WI38 (cell line): ENCODE measurements around the gene GPR162.

ENCODE experiments used
- H3K4me3 ChIP-seq: 2 replicates; pipeline ENCODE4 v1.5.1; 2011; ENCODE audit warnings: low read depth, mild to moderate bottlenecking, control low read depth, low read length
- TF ChIP-seq, protein P1 (sequence below): IDR thresholded peaks from 2 replicates; pipeline ENCODE4 v1.5.1; 2012; ENCODE audit warnings: low read depth, mild to moderate bottlenecking, control low read depth, low read length

GPR162 gene

DNA sequence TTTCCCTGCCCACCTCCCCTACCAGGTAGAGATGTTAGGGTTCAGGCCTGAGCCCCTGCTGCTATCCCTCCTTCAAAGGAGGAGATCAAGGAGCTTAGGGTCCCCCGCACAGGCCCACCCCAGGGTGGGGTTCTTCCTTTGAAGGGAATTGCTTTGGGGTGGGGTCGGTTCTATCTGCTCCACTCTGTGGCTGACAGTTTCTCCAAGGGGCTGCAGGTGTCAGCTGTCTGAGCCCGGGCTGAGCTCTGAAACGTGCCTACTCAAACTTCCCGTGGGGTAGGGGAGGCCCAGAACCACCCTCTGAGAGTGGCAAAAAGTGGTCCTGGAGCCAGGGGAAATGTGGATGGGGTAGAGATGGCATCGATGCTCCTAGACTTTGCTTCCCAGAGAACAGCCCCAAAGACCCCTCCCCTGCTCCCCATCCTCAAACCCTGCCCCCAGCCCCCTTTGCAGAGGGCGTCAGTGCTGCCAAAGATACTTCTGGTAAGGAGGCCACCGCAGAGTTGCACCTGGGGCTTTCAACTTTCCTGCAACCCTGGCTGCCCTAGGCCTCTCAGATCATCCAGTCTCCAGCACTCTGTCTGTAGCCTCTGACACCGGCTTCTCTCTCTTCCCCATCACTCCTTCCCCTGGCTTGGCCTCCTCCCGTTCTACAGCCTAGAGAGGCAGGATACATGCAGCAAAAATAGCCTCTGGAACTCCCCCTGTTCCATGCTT is 38.6 kb upstream of the GPR162 start:
- H3K4me3 ChIP-seq = no peak overlapping the region
- TF ChIP-seq, protein P1, sequence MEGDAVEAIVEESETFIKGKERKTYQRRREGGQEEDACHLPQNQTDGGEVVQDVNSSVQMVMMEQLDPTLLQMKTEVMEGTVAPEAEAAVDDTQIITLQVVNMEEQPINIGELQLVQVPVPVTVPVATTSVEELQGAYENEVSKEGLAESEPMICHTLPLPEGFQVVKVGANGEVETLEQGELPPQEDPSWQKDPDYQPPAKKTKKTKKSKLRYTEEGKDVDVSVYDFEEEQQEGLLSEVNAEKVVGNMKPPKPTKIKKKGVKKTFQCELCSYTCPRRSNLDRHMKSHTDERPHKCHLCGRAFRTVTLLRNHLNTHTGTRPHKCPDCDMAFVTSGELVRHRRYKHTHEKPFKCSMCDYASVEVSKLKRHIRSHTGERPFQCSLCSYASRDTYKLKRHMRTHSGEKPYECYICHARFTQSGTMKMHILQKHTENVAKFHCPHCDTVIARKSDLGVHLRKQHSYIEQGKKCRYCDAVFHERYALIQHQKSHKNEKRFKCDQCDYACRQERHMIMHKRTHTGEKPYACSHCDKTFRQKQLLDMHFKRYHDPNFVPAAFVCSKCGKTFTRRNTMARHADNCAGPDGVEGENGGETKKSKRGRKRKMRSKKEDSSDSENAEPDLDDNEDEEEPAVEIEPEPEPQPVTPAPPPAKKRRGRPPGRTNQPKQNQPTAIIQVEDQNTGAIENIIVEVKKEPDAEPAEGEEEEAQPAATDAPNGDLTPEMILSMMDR = no peak

DNA sequence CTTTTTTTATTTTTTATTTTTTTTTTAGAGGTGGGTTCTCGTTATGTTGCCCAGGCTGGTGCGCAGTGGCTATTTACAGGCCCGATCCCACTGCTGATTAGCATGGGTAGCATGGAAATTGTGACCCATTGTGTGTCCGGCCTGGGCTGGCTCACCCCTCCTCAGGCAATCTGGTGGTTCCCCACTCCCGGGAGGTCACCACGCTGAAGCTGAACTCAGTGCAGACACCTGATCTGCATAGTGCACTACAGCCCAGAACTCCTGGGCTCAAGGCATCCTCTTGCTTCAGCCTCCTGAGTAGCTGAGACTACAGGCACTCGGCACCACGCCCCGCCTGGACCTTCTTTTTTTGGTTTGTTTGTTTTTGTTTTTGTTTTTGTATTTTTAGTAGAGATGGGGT is 37.8 kb upstream of the GPR162 start:
- no peak overlapping the region for H3K4me3 ChIP-seq
- TF ChIP-seq, protein P1 = no peak

DNA sequence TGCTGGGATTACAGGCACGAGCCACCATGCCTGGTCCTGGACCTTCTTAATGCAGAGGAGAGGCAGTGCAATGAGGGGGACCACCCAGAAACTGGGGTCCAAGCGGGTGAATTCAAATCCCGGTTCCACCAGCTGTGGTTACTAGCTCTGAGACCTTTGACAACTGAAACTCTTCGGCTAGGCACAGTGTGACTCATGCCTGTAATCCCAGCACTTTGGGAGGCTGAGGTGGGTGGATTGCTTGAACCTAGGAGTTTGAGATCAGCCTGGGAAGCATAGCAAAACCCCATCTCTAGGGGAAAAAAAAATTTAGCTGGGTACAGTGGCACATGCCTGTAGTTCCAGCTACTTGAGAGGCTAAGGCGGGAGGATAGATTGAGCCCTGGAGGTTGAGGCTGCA is 37.3 kb upstream of the GPR162 start:
- no peak overlapping the region for H3K4me3 ChIP-seq
- TF ChIP-seq, protein P1 = no peak

DNA sequence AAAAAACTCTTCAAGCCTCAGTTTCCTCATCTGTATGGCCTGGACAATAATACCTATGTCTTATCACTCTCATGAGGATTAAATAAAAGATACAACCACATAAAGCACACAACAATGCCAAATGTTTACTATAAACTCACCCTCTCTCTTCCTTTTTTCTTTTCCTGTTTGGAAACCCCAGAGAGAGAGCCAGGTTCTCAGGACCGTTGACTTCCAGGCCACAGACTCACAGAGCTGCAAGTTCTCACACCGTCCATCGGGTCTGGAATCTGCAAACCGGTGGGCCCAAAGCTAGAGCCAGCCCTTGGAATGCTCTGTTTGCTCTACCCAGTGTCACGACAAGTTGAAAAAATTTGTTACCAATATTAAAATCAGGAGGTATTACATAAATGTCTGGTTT is 36.9 kb upstream of the GPR162 start:
- TF ChIP-seq, protein P1 = no peak

DNA sequence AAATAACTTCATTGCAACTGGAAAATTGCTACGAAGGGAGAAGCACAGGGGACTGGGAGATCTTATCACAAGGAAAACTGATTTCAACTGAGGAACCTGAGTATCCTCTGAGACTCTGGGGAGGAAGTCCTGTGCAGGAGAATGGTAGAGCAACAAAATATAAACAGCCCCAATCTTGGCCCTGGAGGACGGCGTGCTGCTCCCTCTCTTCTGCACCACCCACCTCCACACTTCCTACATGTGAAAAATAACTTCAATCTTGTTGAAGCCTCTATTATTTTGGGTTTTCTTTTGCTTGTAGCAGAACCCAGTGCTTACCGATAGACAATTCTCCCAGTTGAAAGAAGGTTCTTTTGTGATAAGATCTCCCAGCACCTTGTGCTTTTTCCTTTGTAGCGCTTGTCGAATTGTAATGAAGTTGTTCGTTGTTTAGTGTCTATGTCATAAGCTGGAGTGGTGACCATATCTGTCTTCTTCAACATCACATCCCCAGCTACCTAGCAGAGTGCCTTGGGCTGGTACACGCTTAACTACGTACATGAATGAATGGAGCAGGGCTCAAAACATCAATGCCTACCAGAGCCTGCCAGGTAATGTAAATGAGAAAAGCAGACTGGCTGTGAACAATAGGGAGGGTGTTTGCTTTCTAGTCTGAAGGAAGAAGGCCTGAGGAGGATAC is 35.1 kb upstream of the GPR162 start:
- TF ChIP-seq, protein P1 = no peak
- H3K4me3 ChIP-seq = no peak overlapping the region

More for the DNA sequence above, 36.9 kb upstream of the GPR162 start:
- no peak overlapping the region for H3K4me3 ChIP-seq

DNA sequence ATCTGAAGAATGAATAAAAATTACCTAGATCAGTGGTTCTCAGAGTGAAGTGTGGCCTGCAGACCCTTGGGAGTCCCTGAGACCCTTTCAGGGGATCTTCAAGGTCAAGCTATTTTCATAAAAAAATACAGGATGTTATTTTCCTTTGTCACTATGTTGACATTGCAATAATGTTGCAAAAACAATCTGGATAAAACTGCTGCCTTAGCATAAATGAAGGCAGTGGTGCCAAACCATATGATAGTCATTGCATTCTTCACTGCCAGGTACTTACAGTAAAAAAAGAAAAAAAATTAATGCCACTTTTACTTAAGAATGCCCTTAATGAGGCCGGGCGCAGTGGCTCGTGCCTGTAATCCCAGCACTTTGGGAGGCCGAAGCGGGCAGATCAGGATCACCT is 34.3 kb upstream of the GPR162 start:
- H3K4me3 ChIP-seq = no peak overlapping the region
- TF ChIP-seq, protein P1 = no peak
